GM12892 (cell line): ENCODE results near the gene DECR2. TPM values are rescaled to one million over a fixed set of nuclear protein-coding genes. Genes with fewer than 3 reads are reported as not detected.

Experiments used
- DNase-seq: peaks from one replicate; pipeline ENCODE4 v3.0.0; 2011; ENCODE audit not compliant: insufficient read length
- FAIRE-seq: peaks from 2 replicates; lab custom pipeline; 2011; peaks lifted over from hg19 to GRCh38; lab: Jason Lieb, UNC
- POLR2A ChIP-seq: IDR thresholded peaks from 2 replicates; pipeline ENCODE4 v1.6.1; 2011; ENCODE audit warnings: low read depth, low read length, control low read depth
- POLR2AphosphoS5 ChIP-seq: IDR thresholded peaks from 2 replicates; pipeline ENCODE4 v1.6.1; 2011; ENCODE audit warnings: low read depth, low read length, control low read depth
- TAF1 ChIP-seq: IDR thresholded peaks from 2 replicates; pipeline ENCODE4 v1.6.1; 2011; ENCODE audit warnings: low read depth, mild to moderate bottlenecking, control low read depth, low read length, borderline replicate concordance
- polyA plus RNA-seq: library from polyadenylated mRNA; unstranded; fragments of >200 nt; gene quantifications from one replicate; pipeline ENCODE4 v1.2.1, GENCODE V29; 2012; ENCODE audit warnings: missing spikeins, inconsistent platforms; ENCODE audit not compliant: missing spikeins

The DECR2 gene
- 7.7 TPM for polyA plus RNA-seq

- FAIRE-seq = peak; percentile 90
- peak; percentile 73 for TF ChIP-seq POLR2AphosphoS5
- peak; percentile 81; the same call in 1 of the 2 replicates for TF ChIP-seq POLR2A
- TF ChIP-seq TAF1 = peak; percentile 37; the same call in 1 of the 2 replicates
Measured at GRCh38 chr16:401468-402348, at the start of gene DECR2. TSS of gene DECR2 (plus strand) at chr16:401885. CDS start at chr16:401964, 79 bp downstream.

GRCh38 chr16:352547-353403, 48.9 kb upstream of the DECR2 start, which contains the start of gene AXIN1:
TSS of gene AXIN1 (minus strand) at chr16:352723. CDS start at chr16:347025, 5,698 bp downstream.
- peak; percentile 92 for FAIRE-seq
- peak; percentile 86 for DNase-seq
- TF ChIP-seq POLR2AphosphoS5 (no peak), POLR2A (peak; percentile 60; the same call in 1 of the 2 replicates)

More at GRCh38 chr16:401468-402348, at the start of gene DECR2:
- peak; percentile 95 for DNase-seq

- FAIRE-seq (no peak), DNase-seq (no peak)
- TF ChIP-seq POLR2AphosphoS5 (no peak), TAF1 (no peak), POLR2A (no peak)
Measured at GRCh38 chr16:353404-354290, 48.0 kb upstream of the DECR2 start.

- FAIRE-seq (no peak), DNase-seq (no peak)
- TF ChIP-seq POLR2A (no peak), TAF1 (no peak), POLR2AphosphoS5 (no peak)
Measured at GRCh38 chr16:354291-354881, 47.3 kb upstream of the DECR2 start.

GRCh38 chr16:354971-355461, 46.7 kb upstream of the DECR2 start:
- TF ChIP-seq TAF1 = no peak
- TF ChIP-seq POLR2A = no peak
- TF ChIP-seq POLR2AphosphoS5 = no peak
- DNase-seq = no peak
- FAIRE-seq = no peak

GRCh38 chr16:356741-357140, 44.9 kb upstream of the DECR2 start:
- FAIRE-seq = no peak
- no peak for TF ChIP-seq TAF1
- no peak for TF ChIP-seq POLR2AphosphoS5
- TF ChIP-seq POLR2A = no peak
- DNase-seq = no peak

GRCh38 chr16:359067-359763, 42.5 kb upstream of the DECR2 start:
- TF ChIP-seq POLR2AphosphoS5 = no peak
- no peak for TF ChIP-seq POLR2A
- no peak for TF ChIP-seq TAF1
- FAIRE-seq = no peak
- no peak for DNase-seq

- DNase-seq (no peak), FAIRE-seq (no peak)
- no peak for TF ChIP-seq TAF1
- TF ChIP-seq POLR2AphosphoS5 = no peak
- no peak for TF ChIP-seq POLR2A
Measured at GRCh38 chr16:359871-360697, 41.6 kb upstream of the DECR2 start.
